Measurements from ENCODE around the gene VMP1. TPM values are rescaled to one million over a fixed set of nuclear protein-coding genes. Genes with fewer than 3 reads are reported as not detected.

VMP1 gene
- total RNA-seq, 1 experiment from 2014 or later, result 72.8 TPM

DNA sequence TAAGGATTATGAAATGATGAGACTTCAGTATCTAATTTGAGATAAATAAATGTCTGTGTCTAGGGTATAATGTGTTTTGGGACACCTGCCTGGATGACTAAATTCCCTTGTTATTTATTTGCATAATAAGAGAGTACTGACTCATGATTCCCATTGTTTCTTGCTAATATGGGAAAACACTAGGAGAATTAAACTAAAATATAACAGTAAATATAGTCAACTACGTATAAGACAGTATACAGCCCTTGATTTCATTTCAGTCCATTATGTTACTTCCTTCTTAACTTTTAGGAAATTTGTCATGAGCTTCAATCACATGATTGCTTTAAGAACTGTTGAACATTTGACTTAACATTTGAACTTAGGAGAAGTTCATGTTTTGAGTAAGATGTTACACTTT is 62.4 kb downstream of the VMP1 start:
- H3K9me3 Mint-ChIP-seq, result no peaks in the 10 kb centered on the region
- DNase-seq (ENCODE audit: low spot score) (no peak), ATAC-seq (no peak)
- peaks cover 7% of the 10 kb centered on the region for H3K4me1 Mint-ChIP-seq
- TF ChIP-seq STAT6 (CRISPR knock-in tag; conservative IDR thresholded peaks at IDR 0.05; ENCODE audit: low read depth), result no peak
- no peak for TF ChIP-seq ZNF219 (CRISPR knock-in tag; IDR thresholded peaks at IDR 0.05; ENCODE audit: borderline replicate concordance)
- no peak for TF ChIP-seq ZNF396 (CRISPR knock-in tag; IDR thresholded peaks at IDR 0.05; ENCODE audit: borderline replicate concordance)
- TF ChIP-seq PRRX2 (CRISPR knock-in tag; IDR thresholded peaks at IDR 0.05), result no peak
- TF ChIP-seq CDX4 (CRISPR knock-in tag; IDR thresholded peaks at IDR 0.05; ENCODE audit: borderline replicate concordance), result no peak
- no peak for TF ChIP-seq GABPB1 (CRISPR knock-in tag; IDR thresholded peaks at IDR 0.05)
- no peak for TF ChIP-seq FOXK1 (CRISPR knock-in tag; IDR thresholded peaks at IDR 0.05)
- TF ChIP-seq HMGA2 (CRISPR knock-in tag; IDR thresholded peaks at IDR 0.05), result no peak
- TF ChIP-seq, protein P1, sequence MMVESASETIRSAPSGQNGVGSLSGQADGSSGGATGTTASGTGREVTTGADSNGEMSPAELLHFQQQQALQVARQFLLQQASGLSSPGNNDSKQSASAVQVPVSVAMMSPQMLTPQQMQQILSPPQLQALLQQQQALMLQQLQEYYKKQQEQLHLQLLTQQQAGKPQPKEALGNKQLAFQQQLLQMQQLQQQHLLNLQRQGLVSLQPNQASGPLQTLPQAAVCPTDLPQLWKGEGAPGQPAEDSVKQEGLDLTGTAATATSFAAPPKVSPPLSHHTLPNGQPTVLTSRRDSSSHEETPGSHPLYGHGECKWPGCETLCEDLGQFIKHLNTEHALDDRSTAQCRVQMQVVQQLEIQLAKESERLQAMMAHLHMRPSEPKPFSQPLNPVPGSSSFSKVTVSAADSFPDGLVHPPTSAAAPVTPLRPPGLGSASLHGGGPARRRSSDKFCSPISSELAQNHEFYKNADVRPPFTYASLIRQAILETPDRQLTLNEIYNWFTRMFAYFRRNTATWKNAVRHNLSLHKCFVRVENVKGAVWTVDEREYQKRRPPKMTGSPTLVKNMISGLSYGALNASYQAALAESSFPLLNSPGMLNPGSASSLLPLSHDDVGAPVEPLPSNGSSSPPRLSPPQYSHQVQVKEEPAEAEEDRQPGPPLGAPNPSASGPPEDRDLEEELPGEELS (CRISPR knock-in tag; IDR thresholded peaks at IDR 0.05), result no peak
- peak overlapping the region; percentile 86; the same call in 1 of the 2 replicates for H3K27ac Mint-ChIP-seq
- no peaks in the 10 kb centered on the region for H3K27me3 Mint-ChIP-seq (ENCODE audit: low read depth)
- POLR2A ChIA-PET, result no interaction called here
- CTCF ChIA-PET, result no interaction called here
- H3K4me3 Mint-ChIP-seq, result no peak overlapping the region
- peaks cover 6% of the 10 kb centered on the region; the same call in 1 of the 2 replicates for H3K36me3 Mint-ChIP-seq

DNA sequence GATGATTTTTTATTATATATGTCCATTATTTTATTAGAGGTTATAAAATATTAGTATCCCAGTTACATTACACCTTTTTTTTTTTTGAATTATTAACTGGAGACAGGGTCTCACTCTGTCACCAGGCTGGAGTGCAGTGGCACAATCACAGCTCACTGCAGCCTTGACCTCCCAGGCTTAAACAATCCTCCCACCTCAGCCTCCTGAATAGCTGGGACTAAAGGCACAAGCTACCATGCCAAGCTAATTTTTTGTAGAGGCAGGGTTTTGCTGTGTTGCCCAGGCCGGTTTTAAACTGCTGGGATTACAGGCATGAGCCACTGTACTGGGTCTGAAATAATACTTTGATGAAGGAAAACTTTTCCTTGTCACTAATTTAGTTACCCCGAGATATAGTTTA is 63.6 kb downstream of the VMP1 start:
- TF ChIP-seq NFATC4 (CRISPR knock-in tag; IDR thresholded peaks at IDR 0.05) (no peak), FOXK1 (CRISPR knock-in tag; IDR thresholded peaks at IDR 0.05) (no peak), ZNF532 (CRISPR knock-in tag; IDR thresholded peaks at IDR 0.05; ENCODE audit: borderline replicate concordance) (no peak), USF1 (CRISPR knock-in tag; IDR thresholded peaks at IDR 0.05) (no peak), CBFB (CRISPR knock-in tag; IDR thresholded peaks at IDR 0.05; ENCODE audit: low read depth) (no peak), ZNF425 (CRISPR knock-in tag; conservative IDR thresholded peaks at IDR 0.05) (no peak), MYBL2 (CRISPR knock-in tag; IDR thresholded peaks at IDR 0.05) (no peak), PRDM15 (CRISPR knock-in tag; IDR thresholded peaks at IDR 0.05) (no peak), JAZF1 (CRISPR knock-in tag; IDR thresholded peaks at IDR 0.05) (no peak)
- ATAC-seq (no peak), DNase-seq (ENCODE audit: low spot score) (no peak)
- ChIA-PET POLR2A (no interaction called here), CTCF (interaction anchor here (1.2 kb wide), 1 partner anchor 19 kb away, joined by 4 read pairs; no protein-coding TSS in a partner anchor)
- Mint-ChIP-seq H3K36me3 (peaks cover 10% of the 10 kb centered on the region), H3K4me3 (no peak overlapping the region), H3K27ac (no peak overlapping the region), H3K4me1 (peaks cover 7% of the 10 kb centered on the region), H3K27me3 (ENCODE audit: low read depth) (no peaks in the 10 kb centered on the region), H3K9me3 (no peaks in the 10 kb centered on the region; the same call in 1 of the 2 replicates)

Measured in WTC11 (cell line).